SK-N-SH (cell line): ENCODE measurements around the gene PTPRD. TPM values are rescaled to one million over a fixed set of nuclear protein-coding genes. Genes with fewer than 3 reads are reported as not detected.

Experiments
- CTCF ChIA-PET: fragments of 300-600, 350-600 bp; formaldehyde crosslinking; extraction: SDS; loops from one replicate; lab custom pipeline; 2021; lab: Yijun Ruan, JAX
- POLR2A ChIA-PET: fragments of 350-600 bp; sonication (Branson Sonifier 250); formaldehyde crosslinking; extraction: SDS; loops from one replicate; lab custom pipeline; 2020; ENCODE audit warnings: antibody characterized with exemption, inconsistent platforms; lab: Yijun Ruan, JAX
- DNase-seq: peaks from one replicate; pipeline ENCODE4 v3.0.0; 2012
- H2AFZ ChIP-seq: fragments of 200-600 bp; sonication (generic); 2 replicates; pipeline ENCODE4 v1.8.1; 2016; ENCODE audit warnings: antibody characterized with exemption, mild to moderate bottlenecking, low read depth
- H3F3A ChIP-seq: fragments of 200-600 bp; sonication (generic); replicated peaks from 2 replicates; pipeline ENCODE3; 2016; ENCODE audit warnings: antibody characterized with exemption, mild to moderate bottlenecking; ENCODE audit not compliant: insufficient read depth
- H3K27ac ChIP-seq, 2 experiments: fragments of 200-500 bp in 1 of 2; fragments of 200-600 bp in 1 of 2; sonication (Bioruptor generic) in 1 of 2; sonication (generic), shearing (Covaris generic) in 1 of 2; 2 replicates each; pipeline versions ENCODE4 v1.5.1 to v1.6.1; 2014 to 2016; ENCODE audit warnings: low read depth in 2 of 2, inconsistent platforms in 1 of 2, low read length in 1 of 2, mild to moderate bottlenecking in 1 of 2, mixed read lengths in 1 of 2
- H3K27me3 ChIP-seq: fragments of 200-600 bp; sonication (generic), shearing (Covaris generic); 2 replicates; pipeline ENCODE4 v1.6.1; 2016; ENCODE audit warnings: mixed run types; ENCODE audit not compliant: insufficient read depth
- H3K36me3 ChIP-seq, 2 experiments: fragments of 200-500 bp in 1 of 2; fragments of 200-600 bp in 1 of 2; sonication (Bioruptor generic) in 1 of 2; sonication (generic) in 1 of 2; replicated peaks in 1 of 2; 2 replicates each; pipeline versions ENCODE3 to v1.5.1; 2014 to 2016; ENCODE audit warnings: low read length in 1 of 2, mild to moderate bottlenecking in 1 of 2; ENCODE audit not compliant: insufficient read depth in 2 of 2, control insufficient read depth in 1 of 2
- H3K4me1 ChIP-seq, 2 experiments: fragments of 200-500 bp in 1 of 2; fragments of 200-600 bp in 1 of 2; sonication (Bioruptor generic) in 1 of 2; sonication (generic), shearing (Covaris generic) in 1 of 2; 2 replicates each; pipeline versions ENCODE4 v1.5.1 to v1.6.1; 2014 to 2016; ENCODE audit warnings: low read depth in 1 of 2, low read length in 1 of 2, mixed run types in 1 of 2; ENCODE audit not compliant: insufficient read depth in 2 of 2, control insufficient read depth in 1 of 2
- H3K4me2 ChIP-seq: fragments of 200-600 bp; sonication (generic), shearing (Covaris generic); 2 replicates; pipeline ENCODE4 v1.6.1; 2017; ENCODE audit warnings: mixed run types
- H3K4me3 ChIP-seq, 2 experiments: fragments of 200-500 bp in 1 of 2; fragments of 200-600 bp in 1 of 2; sonication (Bioruptor generic) in 1 of 2; sonication (generic), shearing (Covaris generic) in 1 of 2; 2 replicates each; pipeline versions ENCODE4 v1.5.1 to v1.8.1; 2014 to 2016; ENCODE audit warnings: low read depth in 2 of 2, inconsistent platforms in 1 of 2, low read length in 1 of 2, mild to moderate bottlenecking in 1 of 2, mixed read lengths in 1 of 2, moderate library complexity in 1 of 2
- H3K79me2 ChIP-seq: fragments of 200-600 bp; sonication (generic); 2 replicates; pipeline ENCODE4 v1.8.1; 2017; ENCODE audit warnings: mild to moderate bottlenecking; ENCODE audit not compliant: insufficient read depth
- H3K9ac ChIP-seq: fragments of 200-600 bp; sonication (generic); 2 replicates; pipeline ENCODE4 v1.6.1; 2017; ENCODE audit warnings: mixed run types
- H3K9me2 ChIP-seq: fragments of 200-600 bp; sonication (generic); 2 replicates; pipeline ENCODE4 v1.6.1; 2017; ENCODE audit warnings: mixed run types
- H3K9me3 ChIP-seq: fragments of 200-600 bp; sonication (generic); 2 replicates; pipeline ENCODE4 v1.6.1; 2017; ENCODE audit warnings: mixed run types, mild to moderate bottlenecking, moderate library complexity
- H4K20me1 ChIP-seq: fragments of 200-600 bp; sonication (generic); 2 replicates; pipeline ENCODE4 v1.6.1; 2017; ENCODE audit warnings: mild to moderate bottlenecking, mixed run types; ENCODE audit not compliant: insufficient read depth
- CHD2 ChIP-seq: fragments of 150-350 bp; IDR thresholded peaks from 2 replicates; pipeline ENCODE4 v1.6.1; 2018; ENCODE audit warnings: low read length; ENCODE audit not compliant: partially characterized antibody
- ELF1 ChIP-seq: IDR thresholded peaks from 2 replicates; pipeline ENCODE4 v1.4.0; 2012
- EZH2phosphoT487 ChIP-seq: fragments of 200-600 bp; sonication (generic); IDR thresholded peaks from 2 replicates; pipeline ENCODE4 v1.6.1; 2017; ENCODE audit warnings: low read depth, mixed run types, mild to moderate bottlenecking, antibody characterized with exemption, moderate library complexity, borderline replicate concordance
- FOSL2 ChIP-seq: IDR thresholded peaks from 2 replicates; pipeline ENCODE4 v1.4.0; 2012; ENCODE audit warnings: low read depth, mild to moderate bottlenecking, moderate library complexity, borderline replicate concordance
- GABPA ChIP-seq: IDR thresholded peaks from 2 replicates; pipeline ENCODE4 v1.4.0; 2012; ENCODE audit warnings: low read depth, mild to moderate bottlenecking
- GATA2 ChIP-seq: sonication (generic); formaldehyde crosslinking; IDR thresholded peaks from 2 replicates; pipeline ENCODE4 v1.5.0; 2020; ENCODE audit warnings: mild to moderate bottlenecking, missing genetic modification reagents
- MEF2A ChIP-seq: IDR thresholded peaks from 2 replicates; pipeline ENCODE4 v1.4.0; 2012; ENCODE audit warnings: low read depth, borderline replicate concordance
- NRF1 ChIP-seq: IDR thresholded peaks from 2 replicates; pipeline ENCODE4 v1.6.1; 2012; ENCODE audit warnings: low read depth, mild to moderate bottlenecking, low read length
- POLR2AphosphoS5 ChIP-seq: IDR thresholded peaks from 2 replicates; pipeline ENCODE4 v1.6.1; 2012; ENCODE audit warnings: low read depth, low read length
- RXRA ChIP-seq: IDR thresholded peaks from 2 replicates; pipeline ENCODE4 v1.4.0; 2012; ENCODE audit warnings: low read depth, mild to moderate bottlenecking, borderline replicate concordance
- SMC3 ChIP-seq: IDR thresholded peaks from 2 replicates; pipeline ENCODE4 v1.6.1; 2012; ENCODE audit warnings: low read depth, low read length, improper control_type of control experiment
- TAF1 ChIP-seq: IDR thresholded peaks from 2 replicates; pipeline ENCODE4 v1.6.1; 2012; ENCODE audit warnings: low read depth, mild to moderate bottlenecking, low read length, moderate library complexity, borderline replicate concordance
- TCF12 ChIP-seq: IDR thresholded peaks from 2 replicates; pipeline ENCODE4 v1.4.0; 2012
- TEAD4 ChIP-seq: IDR thresholded peaks from 2 replicates; pipeline ENCODE4 v1.4.0; 2012; ENCODE audit warnings: mild to moderate bottlenecking, borderline replicate concordance; ENCODE audit not compliant: insufficient read depth
- YY1 ChIP-seq: IDR thresholded peaks from 2 replicates; pipeline ENCODE4 v1.4.0; 2012; ENCODE audit warnings: low read depth, mild to moderate bottlenecking
- WGBS: methylation state at CpG from one replicate; pipeline ENCODE4 v1.1.6; 2017; ENCODE audit warnings: low lambda C conversion rate; 5-methylcytosine and 5-hydroxymethylcytosine counted together
- polyA plus RNA-seq, 3 experiments: library from polyadenylated mRNA; depleted of rRNA; stranded (reverse); fragments of >200 nt; gene quantifications; 2 replicates each; pipeline ENCODE4 v1.2.3, GENCODE V29; 2012
- TF ChIP-seq, protein P1 (sequence below): IDR thresholded peaks from 2 replicates; pipeline ENCODE4 v1.4.0; 2012; ENCODE audit warnings: low read depth, borderline replicate concordance
- TF ChIP-seq, protein P2 (sequence below): fragments of 150-350 bp; IDR thresholded peaks from 2 replicates; pipeline ENCODE4 v1.6.1; 2016; ENCODE audit warnings: mild to moderate bottlenecking, low read depth, low read length
- TF ChIP-seq, protein P3 (sequence below): fragments of 150-350 bp; IDR thresholded peaks from 2 replicates; pipeline ENCODE4 v1.6.1; 2017; ENCODE audit warnings: antibody characterized with exemption, low read length, low read depth, borderline replicate concordance
- TF ChIP-seq, protein P4 (sequence below): IDR thresholded peaks from 2 replicates; pipeline ENCODE4; 2012
- TF ChIP-seq, protein P5 (sequence below): IDR thresholded peaks from 2 replicates; pipeline ENCODE4 v1.4.0; 2012; ENCODE audit warnings: low read depth

PTPRD gene
- polyA plus RNA-seq, 1 of the 3 experiments (the other 2 are of a cell fraction) = 0.15 TPM

DNA sequence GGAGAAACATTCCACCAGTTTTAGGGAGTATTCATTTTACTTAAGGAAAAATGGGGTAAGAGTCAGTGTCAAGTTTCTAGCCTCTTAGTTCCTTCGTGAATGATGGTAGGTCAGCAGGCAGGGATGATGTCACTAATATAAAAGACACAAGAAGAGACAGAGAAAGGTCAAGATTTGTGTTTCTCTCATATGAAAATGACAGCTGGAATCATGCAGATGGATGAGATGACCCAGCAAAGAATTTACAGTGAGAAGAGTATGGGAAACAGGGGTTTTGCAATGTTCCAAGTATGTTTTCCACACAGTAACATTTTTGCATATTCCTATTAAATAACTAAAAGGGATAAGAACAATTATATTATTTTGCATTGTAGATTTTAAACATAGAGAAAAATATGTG, 2063.6 kb downstream of the PTPRD start:
- Histone ChIP-seq H3K36me3 (no peaks in the 10 kb centered on the region), H3K4me1 (no peaks in the 10 kb centered on the region), H3K79me2 (no peaks in the 10 kb centered on the region), H3K9me2 (no peaks in the 10 kb centered on the region), H2AFZ (no peak overlapping the region), H3F3A (no peaks in the 10 kb centered on the region), H3K9me3 (no peaks in the 10 kb centered on the region), H3K9ac (no peak overlapping the region), H3K27me3 (no peaks in the 10 kb centered on the region), H3K4me2 (no peak overlapping the region), H3K4me3 (no peak overlapping the region), H3K27ac (no peak overlapping the region), H4K20me1 (no peaks in the 10 kb centered on the region)
- DNase-seq = no peak
- TF ChIP-seq, protein P1, sequence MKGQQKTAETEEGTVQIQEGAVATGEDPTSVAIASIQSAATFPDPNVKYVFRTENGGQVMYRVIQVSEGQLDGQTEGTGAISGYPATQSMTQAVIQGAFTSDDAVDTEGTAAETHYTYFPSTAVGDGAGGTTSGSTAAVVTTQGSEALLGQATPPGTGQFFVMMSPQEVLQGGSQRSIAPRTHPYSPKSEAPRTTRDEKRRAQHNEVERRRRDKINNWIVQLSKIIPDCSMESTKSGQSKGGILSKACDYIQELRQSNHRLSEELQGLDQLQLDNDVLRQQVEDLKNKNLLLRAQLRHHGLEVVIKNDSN = no peak
- TF ChIP-seq CHD2 (no peak), TCF12 (no peak), RXRA (no peak), NRF1 (no peak), FOSL2 (no peak), ELF1 (no peak), EZH2phosphoT487 (no peak), GABPA (no peak), TAF1 (no peak), SMC3 (no peak), POLR2AphosphoS5 (no peak), TEAD4 (no peak), GATA2 (CRISPR knock-in tag) (no peak), YY1 (no peak), MEF2A (no peak)
- TF ChIP-seq, protein P2, sequence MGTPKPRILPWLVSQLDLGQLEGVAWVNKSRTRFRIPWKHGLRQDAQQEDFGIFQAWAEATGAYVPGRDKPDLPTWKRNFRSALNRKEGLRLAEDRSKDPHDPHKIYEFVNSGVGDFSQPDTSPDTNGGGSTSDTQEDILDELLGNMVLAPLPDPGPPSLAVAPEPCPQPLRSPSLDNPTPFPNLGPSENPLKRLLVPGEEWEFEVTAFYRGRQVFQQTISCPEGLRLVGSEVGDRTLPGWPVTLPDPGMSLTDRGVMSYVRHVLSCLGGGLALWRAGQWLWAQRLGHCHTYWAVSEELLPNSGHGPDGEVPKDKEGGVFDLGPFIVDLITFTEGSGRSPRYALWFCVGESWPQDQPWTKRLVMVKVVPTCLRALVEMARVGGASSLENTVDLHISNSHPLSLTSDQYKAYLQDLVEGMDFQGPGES = no peak
- TF ChIP-seq, protein P3, sequence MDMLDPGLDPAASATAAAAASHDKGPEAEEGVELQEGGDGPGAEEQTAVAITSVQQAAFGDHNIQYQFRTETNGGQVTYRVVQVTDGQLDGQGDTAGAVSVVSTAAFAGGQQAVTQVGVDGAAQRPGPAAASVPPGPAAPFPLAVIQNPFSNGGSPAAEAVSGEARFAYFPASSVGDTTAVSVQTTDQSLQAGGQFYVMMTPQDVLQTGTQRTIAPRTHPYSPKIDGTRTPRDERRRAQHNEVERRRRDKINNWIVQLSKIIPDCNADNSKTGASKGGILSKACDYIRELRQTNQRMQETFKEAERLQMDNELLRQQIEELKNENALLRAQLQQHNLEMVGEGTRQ = no peak
- TF ChIP-seq, protein P4, sequence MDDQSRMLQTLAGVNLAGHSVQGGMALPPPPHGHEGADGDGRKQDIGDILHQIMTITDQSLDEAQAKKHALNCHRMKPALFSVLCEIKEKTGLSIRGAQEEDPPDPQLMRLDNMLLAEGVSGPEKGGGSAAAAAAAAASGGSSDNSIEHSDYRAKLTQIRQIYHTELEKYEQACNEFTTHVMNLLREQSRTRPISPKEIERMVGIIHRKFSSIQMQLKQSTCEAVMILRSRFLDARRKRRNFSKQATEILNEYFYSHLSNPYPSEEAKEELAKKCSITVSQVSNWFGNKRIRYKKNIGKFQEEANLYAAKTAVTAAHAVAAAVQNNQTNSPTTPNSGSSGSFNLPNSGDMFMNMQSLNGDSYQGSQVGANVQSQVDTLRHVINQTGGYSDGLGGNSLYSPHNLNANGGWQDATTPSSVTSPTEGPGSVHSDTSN = no peak
- TF ChIP-seq, protein P5, sequence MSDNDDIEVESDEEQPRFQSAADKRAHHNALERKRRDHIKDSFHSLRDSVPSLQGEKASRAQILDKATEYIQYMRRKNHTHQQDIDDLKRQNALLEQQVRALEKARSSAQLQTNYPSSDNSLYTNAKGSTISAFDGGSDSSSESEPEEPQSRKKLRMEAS = no peak
- WGBS = 35% methylated on average over 1 of the region's 1 CpG
- ChIA-PET CTCF (no interaction called here), POLR2A (no interaction called here)
